ENCODE results near the gene KSR1.

DNA sequence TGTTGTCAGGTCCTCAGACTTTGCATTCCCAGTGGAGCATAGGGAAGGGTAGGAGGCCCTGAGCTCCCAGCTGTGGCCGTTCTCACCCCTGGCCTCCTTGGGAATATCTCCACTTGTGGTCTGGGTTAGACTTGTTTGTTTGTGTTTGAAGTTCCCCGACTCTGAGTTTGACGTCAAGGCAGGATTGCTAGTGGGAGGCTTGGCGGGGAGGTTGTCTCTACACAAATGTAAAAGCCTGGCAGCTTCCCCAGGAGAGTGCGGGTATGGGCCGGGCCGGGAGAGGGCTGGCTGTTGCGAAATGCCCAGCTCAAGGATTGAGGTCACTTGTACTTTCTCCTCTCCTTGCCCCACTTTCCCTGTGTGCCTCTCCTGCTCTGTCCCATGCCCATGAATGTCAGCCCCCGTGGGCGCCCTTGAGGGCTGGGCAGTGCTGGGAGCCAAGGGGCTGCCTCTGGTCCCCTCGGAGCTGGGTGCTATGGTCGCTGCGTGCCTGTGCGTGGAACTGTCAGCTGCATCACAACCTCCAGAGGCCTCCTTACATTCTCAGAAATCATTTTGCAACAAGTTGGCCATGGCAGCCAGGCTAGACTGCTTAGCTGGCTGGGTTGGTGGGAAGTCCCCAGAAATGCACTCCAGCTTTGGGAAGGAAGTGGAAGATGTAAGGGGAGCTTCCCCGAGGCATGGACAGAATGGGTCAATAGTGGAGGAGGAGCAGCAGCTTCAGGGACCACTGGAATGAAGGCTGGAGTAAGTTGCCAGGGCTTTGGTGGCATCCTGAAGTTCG is 84.3 kb downstream of the KSR1 start:
- TF ChIP-seq, protein P1, sequence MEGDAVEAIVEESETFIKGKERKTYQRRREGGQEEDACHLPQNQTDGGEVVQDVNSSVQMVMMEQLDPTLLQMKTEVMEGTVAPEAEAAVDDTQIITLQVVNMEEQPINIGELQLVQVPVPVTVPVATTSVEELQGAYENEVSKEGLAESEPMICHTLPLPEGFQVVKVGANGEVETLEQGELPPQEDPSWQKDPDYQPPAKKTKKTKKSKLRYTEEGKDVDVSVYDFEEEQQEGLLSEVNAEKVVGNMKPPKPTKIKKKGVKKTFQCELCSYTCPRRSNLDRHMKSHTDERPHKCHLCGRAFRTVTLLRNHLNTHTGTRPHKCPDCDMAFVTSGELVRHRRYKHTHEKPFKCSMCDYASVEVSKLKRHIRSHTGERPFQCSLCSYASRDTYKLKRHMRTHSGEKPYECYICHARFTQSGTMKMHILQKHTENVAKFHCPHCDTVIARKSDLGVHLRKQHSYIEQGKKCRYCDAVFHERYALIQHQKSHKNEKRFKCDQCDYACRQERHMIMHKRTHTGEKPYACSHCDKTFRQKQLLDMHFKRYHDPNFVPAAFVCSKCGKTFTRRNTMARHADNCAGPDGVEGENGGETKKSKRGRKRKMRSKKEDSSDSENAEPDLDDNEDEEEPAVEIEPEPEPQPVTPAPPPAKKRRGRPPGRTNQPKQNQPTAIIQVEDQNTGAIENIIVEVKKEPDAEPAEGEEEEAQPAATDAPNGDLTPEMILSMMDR (IDR thresholded peaks at IDR 0.05): no peak
- no peak for TF ChIP-seq POLR2A (IDR thresholded peaks at IDR 0.05)

Data from testis (tissue), 2 donors.